GM18511 (cell line): Measurements from ENCODE around the gene CPEB4.

ENCODE experiments used
- ATAC-seq: cut with Tn5 transposase; IDR thresholded peaks from one replicate; pipeline ENCODE4 v1.9.1; 2021; ENCODE audit warnings: mild to moderate bottlenecking, moderate library complexity; ENCODE audit not compliant: unreplicated experiment

CPEB4 gene

DNA sequence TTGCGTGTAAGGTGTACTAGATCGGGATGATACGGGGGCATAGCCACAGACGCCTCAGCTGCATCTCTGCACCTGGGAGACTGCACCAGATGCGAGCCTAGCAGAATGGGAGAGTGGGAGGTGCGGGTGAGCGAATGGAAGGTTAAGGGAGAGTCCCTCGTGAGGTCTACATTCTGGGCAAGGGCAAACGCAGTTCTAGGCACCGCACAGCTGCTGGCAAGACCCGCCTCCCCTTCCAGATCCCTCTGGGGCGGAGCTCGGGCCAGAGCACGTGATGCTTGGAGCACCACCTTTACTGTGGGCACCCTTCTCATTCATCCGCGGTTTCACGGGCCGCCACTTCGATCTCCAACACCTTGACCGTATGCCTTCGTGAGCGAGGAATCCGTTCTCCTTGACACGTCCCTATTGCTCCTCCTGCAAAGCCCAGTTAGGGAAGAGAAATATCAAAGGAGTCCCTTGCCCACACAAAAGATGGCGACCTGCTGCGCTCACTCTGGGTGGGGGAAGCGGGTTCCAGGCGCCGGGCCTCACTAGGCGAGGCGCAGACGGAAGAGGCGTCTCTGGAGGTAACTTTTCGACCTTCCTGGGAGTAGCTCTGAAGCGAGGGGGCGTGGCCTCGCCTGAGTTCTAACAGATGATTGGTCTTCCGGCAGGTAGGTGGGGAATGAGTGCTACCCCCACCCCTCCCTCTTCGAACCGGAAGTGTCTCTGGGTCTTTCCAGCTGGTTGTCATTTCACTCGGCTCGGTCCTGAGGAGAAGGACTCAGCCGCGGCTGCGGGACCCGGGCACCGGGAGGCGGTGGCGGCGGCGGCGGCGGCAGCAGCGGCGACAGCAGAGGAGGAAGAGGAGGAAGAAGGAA is at the start of gene CPEB4:
CPEB4 (plus strand) TSS at position 740 of the 863 bp plus-strand sequence. CDS start 1,385 bp downstream, outside the sequence.
- ATAC-seq, result peak; percentile 92

DNA sequence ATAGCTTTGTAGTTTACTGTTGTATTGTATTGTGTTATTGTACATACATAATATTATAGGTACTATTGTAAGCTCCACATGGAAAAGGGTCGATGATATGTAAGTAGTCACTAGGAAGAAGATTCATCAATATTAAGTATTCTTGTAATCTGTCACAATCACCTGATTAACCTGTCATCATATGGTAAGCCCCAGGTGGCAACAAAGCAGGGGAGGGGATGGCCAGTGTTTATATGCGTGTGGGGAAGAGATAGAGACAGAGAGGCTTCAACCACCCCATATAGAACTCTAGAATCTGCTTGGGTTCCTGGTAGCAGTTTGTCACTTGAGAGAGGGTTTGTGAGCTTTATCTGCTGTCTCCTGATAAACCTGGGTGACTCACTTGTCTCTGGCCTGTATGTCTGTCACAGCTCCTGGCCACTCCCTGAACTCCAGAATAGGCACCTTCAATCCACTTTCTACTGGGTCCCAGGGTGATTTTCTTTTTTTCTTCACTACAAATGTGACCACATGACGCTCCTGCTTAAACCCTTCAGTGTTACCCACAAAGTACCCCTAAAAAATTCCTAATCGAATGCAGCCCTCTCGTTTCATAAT is 48.9 kb upstream of the CPEB4 start:
- ATAC-seq, result no peak

GRCh38 chr5:173840111-173840983 is 47.8 kb upstream of the CPEB4 start:
- ATAC-seq, result no peak

DNA sequence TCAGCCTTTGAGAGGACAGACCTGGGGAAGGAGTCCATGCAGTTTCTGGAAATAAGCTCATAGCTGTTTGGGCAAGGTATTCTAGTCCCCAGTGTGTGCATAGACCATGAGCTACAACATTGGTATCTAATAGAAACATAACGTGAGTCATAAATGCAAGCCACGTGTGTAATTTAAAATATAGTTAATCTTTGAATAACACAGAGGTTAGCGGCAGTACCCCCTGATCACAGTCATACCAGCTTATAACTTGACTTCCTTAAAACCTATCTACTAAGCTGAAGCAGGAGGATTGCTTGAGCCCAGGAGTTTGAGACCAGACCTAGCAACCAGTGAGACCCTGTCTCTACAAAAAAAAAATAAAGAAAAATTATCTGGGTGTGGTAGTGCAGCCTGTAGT is 46.4 kb upstream of the CPEB4 start:
- ATAC-seq, result no peak

DNA sequence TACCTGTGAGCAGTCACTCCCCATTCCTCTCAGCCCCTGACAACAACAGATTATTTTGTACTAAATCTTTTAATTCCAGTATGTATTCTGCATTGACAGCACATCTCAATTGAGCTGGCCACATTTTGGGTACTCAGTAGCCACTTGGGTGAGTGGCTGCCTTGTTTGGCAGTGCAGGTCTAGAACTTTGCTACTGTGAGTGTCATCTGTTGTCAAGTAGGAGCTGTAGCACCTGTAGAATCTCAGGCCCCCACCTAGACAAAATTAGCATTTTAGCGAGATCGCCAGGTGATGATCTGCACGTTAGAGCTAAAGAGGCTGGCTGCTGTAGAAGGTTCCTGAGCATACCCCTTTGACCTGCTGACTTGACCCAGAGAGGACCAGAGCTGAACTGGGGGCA is 44.4 kb upstream of the CPEB4 start:
- no peak for ATAC-seq

GRCh38 chr5:173845321-173845720 is 42.8 kb upstream of the CPEB4 start:
- no peak for ATAC-seq

DNA sequence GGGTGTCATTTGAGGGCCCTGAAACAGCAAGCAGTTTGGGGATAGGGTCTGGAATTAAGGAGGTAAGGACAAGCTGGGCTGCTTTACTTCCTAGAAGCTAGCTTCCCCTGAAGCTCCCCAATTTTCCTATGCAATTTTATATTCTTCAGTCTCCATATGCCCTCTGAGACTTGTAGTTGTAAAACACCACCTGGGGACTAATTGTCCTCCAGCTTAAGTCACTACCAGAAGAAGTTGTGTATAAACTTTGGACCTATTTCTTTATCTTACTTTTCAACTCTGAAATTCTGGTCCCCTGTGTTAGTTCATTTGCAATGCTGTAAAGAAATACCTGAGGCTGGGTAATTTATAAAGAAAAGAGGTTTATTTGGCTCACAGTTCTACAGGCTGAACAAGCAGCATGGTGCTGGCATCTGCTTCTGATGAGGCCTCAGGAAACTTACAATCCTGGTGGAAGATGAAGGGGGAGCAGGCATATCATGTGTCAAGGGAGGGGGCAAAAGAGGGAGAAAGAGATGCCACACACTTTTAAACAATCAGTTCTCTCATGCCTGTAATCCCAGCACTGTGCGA is 41.1 kb upstream of the CPEB4 start:
- ATAC-seq, result no peak

GRCh38 chr5:173848986-173849596 is 39.1 kb upstream of the CPEB4 start:
- ATAC-seq, result no peak

DNA sequence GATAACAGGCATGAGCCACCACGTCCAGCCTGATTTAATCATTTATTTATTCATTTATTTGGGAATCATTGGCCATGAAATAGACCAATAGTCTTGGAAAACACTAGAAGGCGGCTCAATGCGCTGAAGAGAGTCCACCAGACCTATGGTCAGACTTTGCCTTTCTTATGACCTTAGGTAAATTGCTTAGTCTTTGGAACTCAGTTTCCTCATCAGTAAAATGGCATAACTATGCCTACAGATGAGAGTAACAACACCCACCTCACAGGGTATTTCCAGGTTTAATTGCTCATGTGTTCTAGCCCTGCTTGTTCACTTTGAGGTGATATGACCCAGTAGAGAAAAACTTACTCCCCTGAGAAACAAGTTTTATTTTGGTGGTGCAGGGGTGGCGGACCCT is 38.2 kb upstream of the CPEB4 start:
- ATAC-seq, result no peak

DNA sequence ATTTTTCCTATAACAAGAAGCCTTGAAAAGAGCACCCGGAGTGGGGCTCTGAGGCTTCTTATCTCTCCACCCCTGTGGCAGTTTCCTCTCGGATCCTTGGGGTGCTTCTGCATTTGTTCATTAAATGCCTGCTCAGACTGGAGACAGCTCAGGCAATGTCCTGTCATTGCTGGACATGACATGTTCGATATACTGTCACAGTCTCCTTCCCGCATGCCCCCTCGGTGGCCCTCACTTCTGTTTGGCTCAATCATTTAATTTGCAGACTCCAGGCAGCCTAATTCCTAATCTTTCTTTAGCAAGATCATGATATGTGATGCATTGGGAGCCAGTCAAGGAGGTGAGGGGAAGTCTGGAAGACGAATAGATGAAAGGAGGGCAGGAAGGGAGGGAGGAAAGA is 37.5 kb upstream of the CPEB4 start:
- ATAC-seq, result no peak

GRCh38 chr5:173851595-173852243 is 36.4 kb upstream of the CPEB4 start:
- no peak for ATAC-seq

- ATAC-seq, result no peak
These were observed 35.3 kb upstream of the CPEB4 start for GRCh38 chr5:173852790-173853359.

GRCh38 chr5:173853370-173854131 is 34.6 kb upstream of the CPEB4 start:
- ATAC-seq, result no peak

GRCh38 chr5:173855162-173855994 is 32.8 kb upstream of the CPEB4 start:
- ATAC-seq, result no peak

GRCh38 chr5:173855995-173856656 is 32.0 kb upstream of the CPEB4 start:
- no peak for ATAC-seq

DNA sequence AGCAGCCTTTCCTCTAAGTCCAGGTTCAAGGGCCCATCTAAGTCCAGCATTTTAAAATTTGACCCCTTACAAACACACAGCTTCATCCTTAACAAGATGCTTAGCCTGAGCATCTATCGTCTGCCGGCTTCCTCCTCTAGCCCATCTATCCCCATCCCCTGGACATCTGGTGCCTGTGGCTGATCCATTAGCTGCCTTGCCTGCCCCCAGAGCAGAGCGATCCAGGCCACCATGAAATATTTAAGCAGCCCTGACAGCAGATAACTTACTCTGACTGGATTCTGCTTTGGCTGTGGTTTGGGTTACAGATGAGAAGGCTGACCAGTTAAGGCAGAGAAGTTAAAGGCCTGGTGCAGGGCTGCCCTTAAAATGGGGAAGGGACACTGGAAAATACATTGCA is 30.9 kb upstream of the CPEB4 start:
- no peak for ATAC-seq

DNA sequence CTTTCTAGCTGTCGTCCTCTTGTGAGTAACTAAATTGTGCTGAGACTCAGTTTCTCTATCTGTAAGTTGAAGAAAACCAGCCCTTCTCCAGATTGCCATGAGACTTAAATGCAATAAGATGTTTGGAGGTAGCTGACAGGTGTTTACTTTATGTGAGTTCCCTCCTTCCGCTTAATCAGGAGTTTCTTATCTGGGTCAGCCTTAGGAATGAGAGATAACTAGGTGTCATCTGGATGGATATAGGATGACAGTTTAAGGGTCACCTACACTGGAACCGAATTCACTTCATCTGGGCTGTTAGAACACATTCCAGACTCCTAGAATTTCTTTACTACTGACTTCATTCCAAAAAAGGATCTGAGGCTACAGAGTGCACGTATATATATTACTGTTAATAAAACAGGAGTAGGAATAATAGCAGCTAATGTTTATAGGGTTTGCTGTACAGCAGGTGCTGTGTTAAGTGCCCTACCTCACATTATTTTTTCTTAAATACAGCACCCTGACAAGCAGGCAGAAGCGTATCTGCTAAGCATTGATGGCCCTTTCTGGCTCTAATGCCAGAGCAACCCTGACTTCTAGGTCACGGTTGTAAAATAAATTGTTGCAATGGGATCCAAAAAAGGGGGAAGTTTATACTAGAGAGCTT is 30.0 kb upstream of the CPEB4 start:
- ATAC-seq, result no peak
